Measurements from ENCODE around the gene SMAD5. TPM values are rescaled to one million over a fixed set of nuclear protein-coding genes. Genes with fewer than 3 reads are reported as not detected.

Gene SMAD5
- total RNA-seq, 1 donor from 2014 or later: 71.3 TPM

DNA sequence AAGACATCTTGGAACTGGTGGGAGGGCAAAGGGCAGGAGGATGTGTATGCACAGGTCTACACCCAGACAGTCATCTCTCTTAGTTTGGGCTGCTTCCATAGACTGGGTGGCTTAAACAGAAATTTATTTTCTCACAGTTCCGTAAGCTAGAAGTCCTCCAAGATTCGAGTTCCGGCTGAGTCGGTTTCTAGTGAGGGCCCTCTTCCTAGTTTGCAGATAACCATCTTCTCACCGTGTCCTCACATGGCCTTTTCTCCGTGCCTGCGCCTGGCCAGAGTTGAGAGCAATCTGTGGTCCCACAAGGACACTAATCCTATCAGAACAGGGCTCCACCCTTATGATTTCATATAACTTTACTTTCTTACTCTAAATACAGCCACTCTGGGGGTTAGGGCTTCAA is 56.2 kb downstream of the SMAD5 start:
- Histone ChIP-seq H3K79me2 (ENCODE audit: insufficient read depth, low read length) (no peaks in the 10 kb centered on the region), H3K27ac (ENCODE audit: low read depth, low read length) (no peak overlapping the region), H3K9me3 (ENCODE audit: insufficient read depth, low read depth, low read length) (no peaks in the 10 kb centered on the region), H2AFZ (ENCODE audit: low read depth, low read length) (no peak overlapping the region), H3K9ac (ENCODE audit: low read length) (no peak overlapping the region), H3K27me3 (ENCODE audit: insufficient read depth, low read length) (peaks cover 37% of the 10 kb centered on the region), H3K4me1 (ENCODE audit: insufficient read depth, low read length) (peaks cover 9% of the 10 kb centered on the region), H4K20me1 (ENCODE audit: insufficient read depth, low read length) (peaks cover 47% of the 10 kb centered on the region), H3K36me3 (ENCODE audit: insufficient read depth, low read length) (no peaks in the 10 kb centered on the region), H3K4me2 (ENCODE audit: low read length) (no peak overlapping the region), H3K4me3 (ENCODE audit: insufficient read depth, low read depth, low read length) (no peak overlapping the region)
- peaks cover 2% of the 10 kb centered on the region for H3K9me3 Mint-ChIP-seq (ENCODE audit: unreplicated experiment)
- H3K36me3 Mint-ChIP-seq (ENCODE audit: low read depth, unreplicated experiment): peaks cover 26% of the 10 kb centered on the region
- no peak overlapping the region for H3K27ac Mint-ChIP-seq (ENCODE audit: unreplicated experiment)
- H3K4me1 Mint-ChIP-seq (ENCODE audit: low read depth, unreplicated experiment): peaks cover 3% of the 10 kb centered on the region
- TF ChIP-seq, protein P1, sequence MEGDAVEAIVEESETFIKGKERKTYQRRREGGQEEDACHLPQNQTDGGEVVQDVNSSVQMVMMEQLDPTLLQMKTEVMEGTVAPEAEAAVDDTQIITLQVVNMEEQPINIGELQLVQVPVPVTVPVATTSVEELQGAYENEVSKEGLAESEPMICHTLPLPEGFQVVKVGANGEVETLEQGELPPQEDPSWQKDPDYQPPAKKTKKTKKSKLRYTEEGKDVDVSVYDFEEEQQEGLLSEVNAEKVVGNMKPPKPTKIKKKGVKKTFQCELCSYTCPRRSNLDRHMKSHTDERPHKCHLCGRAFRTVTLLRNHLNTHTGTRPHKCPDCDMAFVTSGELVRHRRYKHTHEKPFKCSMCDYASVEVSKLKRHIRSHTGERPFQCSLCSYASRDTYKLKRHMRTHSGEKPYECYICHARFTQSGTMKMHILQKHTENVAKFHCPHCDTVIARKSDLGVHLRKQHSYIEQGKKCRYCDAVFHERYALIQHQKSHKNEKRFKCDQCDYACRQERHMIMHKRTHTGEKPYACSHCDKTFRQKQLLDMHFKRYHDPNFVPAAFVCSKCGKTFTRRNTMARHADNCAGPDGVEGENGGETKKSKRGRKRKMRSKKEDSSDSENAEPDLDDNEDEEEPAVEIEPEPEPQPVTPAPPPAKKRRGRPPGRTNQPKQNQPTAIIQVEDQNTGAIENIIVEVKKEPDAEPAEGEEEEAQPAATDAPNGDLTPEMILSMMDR (IDR thresholded peaks at IDR 0.05; ENCODE audit: insufficient read depth, low read depth, low read length): no peak
- TF ChIP-seq EZH2 (IDR thresholded peaks at IDR 0.05; ENCODE audit: insufficient read depth, low read length): no peak
- peaks cover 25% of the 10 kb centered on the region for H3K27me3 Mint-ChIP-seq (ENCODE audit: low read depth, unreplicated experiment)
- H3K4me3 Mint-ChIP-seq (ENCODE audit: unreplicated experiment): no peak overlapping the region
- DNase-seq (ENCODE audit: low read depth) (no peak), FAIRE-seq (no peak)

GRCh38 chr5:136190091-136190720 is 57.6 kb downstream of the SMAD5 start:
- Histone ChIP-seq H3K4me1 (ENCODE audit: insufficient read depth, low read length) (peaks cover 9% of the 10 kb centered on the region), H3K9ac (ENCODE audit: low read length) (no peak overlapping the region), H3K36me3 (ENCODE audit: insufficient read depth, low read length) (no peaks in the 10 kb centered on the region), H3K4me3 (ENCODE audit: insufficient read depth, low read depth, low read length) (no peak overlapping the region), H3K27me3 (ENCODE audit: insufficient read depth, low read length) (peaks cover 44% of the 10 kb centered on the region), H3K27ac (ENCODE audit: low read depth, low read length) (no peak overlapping the region), H4K20me1 (ENCODE audit: insufficient read depth, low read length) (peaks cover 48% of the 10 kb centered on the region), H3K9me3 (ENCODE audit: insufficient read depth, low read depth, low read length) (no peaks in the 10 kb centered on the region), H3K79me2 (ENCODE audit: insufficient read depth, low read length) (no peaks in the 10 kb centered on the region), H2AFZ (ENCODE audit: low read depth, low read length) (no peak overlapping the region), H3K4me2 (ENCODE audit: low read length) (no peak overlapping the region)
- TF ChIP-seq EZH2 (IDR thresholded peaks at IDR 0.05; ENCODE audit: insufficient read depth, low read length): no peak
- TF ChIP-seq, protein P1 (IDR thresholded peaks at IDR 0.05; ENCODE audit: insufficient read depth, low read depth, low read length): no peak
- H3K27me3 Mint-ChIP-seq (ENCODE audit: low read depth, unreplicated experiment): peaks cover 36% of the 10 kb centered on the region
- no peak for DNase-seq (ENCODE audit: low read depth)
- no peak for FAIRE-seq
- H3K9me3 Mint-ChIP-seq (ENCODE audit: unreplicated experiment): peaks cover 2% of the 10 kb centered on the region
- no peak overlapping the region for H3K27ac Mint-ChIP-seq (ENCODE audit: unreplicated experiment)
- H3K4me1 Mint-ChIP-seq (ENCODE audit: low read depth, unreplicated experiment): peaks cover 3% of the 10 kb centered on the region
- H3K36me3 Mint-ChIP-seq (ENCODE audit: low read depth, unreplicated experiment): peaks cover 26% of the 10 kb centered on the region
- no peak overlapping the region for H3K4me3 Mint-ChIP-seq (ENCODE audit: unreplicated experiment)

- no peaks in the 10 kb centered on the region for H3K9me3 ChIP-seq (ENCODE audit: insufficient read depth, low read depth, low read length)
- Mint-ChIP-seq H3K27ac (ENCODE audit: unreplicated experiment) (no peak overlapping the region), H3K9me3 (ENCODE audit: unreplicated experiment) (peaks cover 2% of the 10 kb centered on the region), H3K4me1 (ENCODE audit: low read depth, unreplicated experiment) (peaks cover 5% of the 10 kb centered on the region), H3K27me3 (ENCODE audit: low read depth, unreplicated experiment) (peaks cover 38% of the 10 kb centered on the region), H3K36me3 (ENCODE audit: low read depth, unreplicated experiment) (peaks cover 24% of the 10 kb centered on the region), H3K4me3 (ENCODE audit: unreplicated experiment) (no peak overlapping the region)
- no peak overlapping the region for H3K4me2 ChIP-seq (ENCODE audit: low read length)
- peaks cover 9% of the 10 kb centered on the region for H3K4me1 ChIP-seq (ENCODE audit: insufficient read depth, low read length)
- H3K27me3 ChIP-seq (ENCODE audit: insufficient read depth, low read length): peaks cover 44% of the 10 kb centered on the region
- no peak for FAIRE-seq
- TF ChIP-seq, protein P1 (IDR thresholded peaks at IDR 0.05; ENCODE audit: insufficient read depth, low read depth, low read length): no peak
- no peak for TF ChIP-seq EZH2 (IDR thresholded peaks at IDR 0.05; ENCODE audit: insufficient read depth, low read length)
- no peak overlapping the region for H3K27ac ChIP-seq (ENCODE audit: low read depth, low read length)
- peaks cover 42% of the 10 kb centered on the region for H4K20me1 ChIP-seq (ENCODE audit: insufficient read depth, low read length)
- no peaks in the 10 kb centered on the region for H3K79me2 ChIP-seq (ENCODE audit: insufficient read depth, low read length)
- H3K9ac ChIP-seq (ENCODE audit: low read length): no peak overlapping the region
- no peak overlapping the region for H3K4me3 ChIP-seq (ENCODE audit: insufficient read depth, low read depth, low read length)
- H2AFZ ChIP-seq (ENCODE audit: low read depth, low read length): no peak overlapping the region
- H3K36me3 ChIP-seq (ENCODE audit: insufficient read depth, low read length): no peaks in the 10 kb centered on the region
- DNase-seq (ENCODE audit: low read depth): no peak
Measured at GRCh38 chr5:136190904-136191303, 58.3 kb downstream of the SMAD5 start.

Measured in astrocyte (in vitro differentiated cells and primary cell).